KOPT-K1 (cell line): ENCODE results near the gene SYNM.
A peak's percentile ranks its signal among the peaks of the same experiment; 100 is the strongest.

Experiments
- H3K27ac ChIP-seq: fragments of 200-600 bp; sonication (generic); 2 replicates; pipeline ENCODE4 v1.5.1; 2016; ENCODE audit warnings: antibody characterized with exemption, mild to moderate bottlenecking, low read depth, low read length; ENCODE audit not compliant: poor library complexity, severe bottlenecking
- H3K36me3 ChIP-seq: fragments of 200-600 bp; sonication (generic); 2 replicates; pipeline ENCODE4 v1.5.1; 2017; ENCODE audit warnings: antibody characterized with exemption, mild to moderate bottlenecking, low read length, moderate library complexity; ENCODE audit not compliant: insufficient read depth
- H3K9me3 ChIP-seq: fragments of 200-600 bp; sonication (generic); 2 replicates; pipeline ENCODE4 v1.5.1; 2017; ENCODE audit warnings: antibody characterized with exemption, low read length, mild to moderate bottlenecking; ENCODE audit not compliant: insufficient read depth, poor library complexity, severe bottlenecking

SYNM gene

GRCh38 chr15:99076109-99076508 is 28.8 kb upstream of the SYNM start:
- H3K36me3 ChIP-seq: no peaks in the 10 kb centered on the region
- H3K9me3 ChIP-seq: no peaks in the 10 kb centered on the region
- peak overlapping the region; percentile 60 for H3K27ac ChIP-seq

- Histone ChIP-seq H3K36me3 (no peaks in the 10 kb centered on the region), H3K27ac (peak overlapping the region; percentile 60)
Observed at GRCh38 chr15:99076555-99077308, 28.1 kb upstream of the SYNM start.

GRCh38 chr15:99082798-99083197 is 22.1 kb upstream of the SYNM start:
- H3K36me3 ChIP-seq: no peaks in the 10 kb centered on the region
- H3K27ac ChIP-seq: no peak overlapping the region
- peaks cover 6% of the 10 kb centered on the region for H3K9me3 ChIP-seq

More at GRCh38 chr15:99076555-99077308, 28.1 kb upstream of the SYNM start:
- no peaks in the 10 kb centered on the region for H3K9me3 ChIP-seq

GRCh38 chr15:99084965-99085364 is 19.9 kb upstream of the SYNM start:
- no peaks in the 10 kb centered on the region for H3K36me3 ChIP-seq
- H3K9me3 ChIP-seq: peaks cover 6% of the 10 kb centered on the region
- H3K27ac ChIP-seq: no peak overlapping the region

GRCh38 chr15:99085413-99086326 is 19.2 kb upstream of the SYNM start:
- Histone ChIP-seq H3K27ac (no peak overlapping the region), H3K36me3 (no peaks in the 10 kb centered on the region), H3K9me3 (peaks cover 6% of the 10 kb centered on the region)

GRCh38 chr15:99086327-99086667 is 18.6 kb upstream of the SYNM start:
- Histone ChIP-seq H3K27ac (no peak overlapping the region), H3K36me3 (no peaks in the 10 kb centered on the region), H3K9me3 (peaks cover 6% of the 10 kb centered on the region)

GRCh38 chr15:99087405-99087943 is 17.4 kb upstream of the SYNM start:
- H3K27ac ChIP-seq: no peak overlapping the region
- peaks cover 5% of the 10 kb centered on the region for H3K9me3 ChIP-seq
- no peaks in the 10 kb centered on the region for H3K36me3 ChIP-seq

GRCh38 chr15:99090011-99090699 is 14.7 kb upstream of the SYNM start:
- Histone ChIP-seq H3K36me3 (no peaks in the 10 kb centered on the region), H3K9me3 (no peaks in the 10 kb centered on the region), H3K27ac (no peak overlapping the region)

- no peaks in the 10 kb centered on the region for H3K36me3 ChIP-seq
- no peak overlapping the region for H3K27ac ChIP-seq
- no peaks in the 10 kb centered on the region for H3K9me3 ChIP-seq
Observed at GRCh38 chr15:99090938-99091337, 13.9 kb upstream of the SYNM start.

GRCh38 chr15:99092554-99093172 is 12.2 kb upstream of the SYNM start:
- no peaks in the 10 kb centered on the region for H3K9me3 ChIP-seq
- H3K27ac ChIP-seq: no peak overlapping the region
- no peaks in the 10 kb centered on the region for H3K36me3 ChIP-seq

GRCh38 chr15:99095626-99096025 is 9.3 kb upstream of the SYNM start:
- no peaks in the 10 kb centered on the region for H3K9me3 ChIP-seq
- H3K27ac ChIP-seq: no peak overlapping the region
- no peaks in the 10 kb centered on the region for H3K36me3 ChIP-seq

- H3K36me3 ChIP-seq: no peaks in the 10 kb centered on the region
- no peak overlapping the region for H3K27ac ChIP-seq
- H3K9me3 ChIP-seq: no peaks in the 10 kb centered on the region
Observed at GRCh38 chr15:99096173-99096893, 8.5 kb upstream of the SYNM start.

- H3K9me3 ChIP-seq: no peaks in the 10 kb centered on the region
- no peak overlapping the region for H3K27ac ChIP-seq
- H3K36me3 ChIP-seq: no peaks in the 10 kb centered on the region
Observed at GRCh38 chr15:99096894-99097426, 7.9 kb upstream of the SYNM start.
